Neural cell (in vitro differentiated cells): Measurements from ENCODE around the gene NUF2. TPM values are rescaled to one million over a fixed set of nuclear protein-coding genes. Genes with fewer than 3 reads are reported as not detected.

ENCODE experiments used
- H2AFZ ChIP-seq: fragments of 200-600, 300-800 bp; sonication (generic), shearing (Covaris generic); 2 replicates; pipeline ENCODE4 v1.6.0; 2014; ENCODE audit warnings: low read depth, mild to moderate bottlenecking, antibody characterized with exemption, low read length, moderate library complexity
- H3F3A ChIP-seq: fragments of 200-600 bp; shearing (Covaris generic); 2 replicates; pipeline ENCODE4 v1.6.1; 2016; ENCODE audit warnings: mild to moderate bottlenecking, moderate library complexity, mixed read lengths, antibody characterized with exemption, low read length; ENCODE audit not compliant: insufficient read depth, poor library complexity, severe bottlenecking
- H3K27ac ChIP-seq: fragments of 200-600, 300-800 bp; sonication (generic), shearing (Covaris generic); 2 replicates; pipeline ENCODE4 v1.5.1; 2014; ENCODE audit warnings: mild to moderate bottlenecking, low read length, moderate library complexity
- H3K27me3 ChIP-seq: fragments of 300-800, 200-600 bp; sonication (generic), shearing (Covaris generic); 2 replicates; pipeline ENCODE4 v1.6.0; 2014; ENCODE audit warnings: mild to moderate bottlenecking, low read depth, low read length, moderate library complexity; ENCODE audit not compliant: insufficient read depth
- H3K36me3 ChIP-seq: fragments of 300-800, 200-600 bp; sonication (generic), shearing (Covaris generic); 2 replicates; pipeline ENCODE4 v1.5.1; 2014; ENCODE audit warnings: mild to moderate bottlenecking, antibody characterized with exemption, low read length, moderate library complexity; ENCODE audit not compliant: insufficient read depth
- H3K4me2 ChIP-seq: fragments of 300-800, 200-600 bp; sonication (generic), shearing (Covaris generic); 2 replicates; pipeline ENCODE4 v1.6.0; 2014; ENCODE audit warnings: mild to moderate bottlenecking, low read length
- H3K4me3 ChIP-seq: fragments of 300-800, 200-600 bp; sonication (generic), shearing (Covaris generic); 2 replicates; pipeline ENCODE4 v1.5.1; 2014; ENCODE audit warnings: mild to moderate bottlenecking, low read length, moderate library complexity
- H3K79me2 ChIP-seq: fragments of 200-600 bp; shearing (Covaris generic); replicated peaks from 2 replicates; pipeline ENCODE4 v1.6.0; 2014; ENCODE audit warnings: mild to moderate bottlenecking, low read length, moderate library complexity; ENCODE audit not compliant: insufficient read depth
- H3K9ac ChIP-seq: fragments of 300-800, 200-600 bp; sonication (generic), shearing (Covaris generic); 2 replicates; pipeline ENCODE4 v1.6.1; 2016; ENCODE audit warnings: mild to moderate bottlenecking, low read length, mixed read lengths
- H3K9me2 ChIP-seq: fragments of 200-600 bp; shearing (Covaris generic); 2 replicates; pipeline ENCODE4 v1.6.1; 2016; ENCODE audit warnings: mild to moderate bottlenecking, low read length, mixed read lengths; ENCODE audit not compliant: insufficient read depth
- H3K9me3 ChIP-seq: fragments of 200-600, 300-800 bp; sonication (generic), shearing (Covaris generic); 2 replicates; pipeline ENCODE4 v1.6.1; 2016; ENCODE audit warnings: mild to moderate bottlenecking, mixed run types, low read length, moderate library complexity, mixed read lengths
- H4K20me1 ChIP-seq: fragments of 200-600 bp; shearing (Covaris generic); 2 replicates; pipeline ENCODE4 v1.6.1; 2016; ENCODE audit warnings: mild to moderate bottlenecking, mixed run types; ENCODE audit not compliant: insufficient read depth
- EP300 ChIP-seq: fragments of 450-650 bp; conservative IDR thresholded peaks from 2 replicates; pipeline ENCODE4 v1.6.1; 2014; ENCODE audit warnings: antibody characterized with exemption, mild to moderate bottlenecking, moderate library complexity; ENCODE audit not compliant: poor library complexity, severe bottlenecking
- EZH2 ChIP-seq: fragments of 200-600, 300-800 bp; shearing (Covaris generic), sonication (generic); IDR thresholded peaks from 2 replicates; pipeline ENCODE4 v1.6.1; 2014; ENCODE audit warnings: antibody characterized with exemption, low read length, borderline replicate concordance, mild to moderate bottlenecking; ENCODE audit not compliant: insufficient read depth, poor library complexity, severe bottlenecking
- MXI1 ChIP-seq: fragments of 450-650 bp; conservative IDR thresholded peaks from 2 replicates; pipeline ENCODE4 v1.6.1; 2014; ENCODE audit warnings: antibody characterized with exemption, mild to moderate bottlenecking; ENCODE audit not compliant: poor library complexity, severe bottlenecking
- POLR2AphosphoS5 ChIP-seq: IDR thresholded peaks from 2 replicates; pipeline ENCODE4 v1.6.1; 2012
- RAD21 ChIP-seq: fragments of 450-650 bp; conservative IDR thresholded peaks from 2 replicates; pipeline ENCODE4 v1.6.1; 2014; ENCODE audit warnings: antibody characterized with exemption, mild to moderate bottlenecking, moderate library complexity
- SMC3 ChIP-seq: fragments of 450-650 bp; conservative IDR thresholded peaks from 2 replicates; pipeline ENCODE4 v1.6.1; 2014; ENCODE audit warnings: antibody characterized with exemption, mild to moderate bottlenecking, moderate library complexity; ENCODE audit not compliant: poor library complexity
- TAF1 ChIP-seq: IDR thresholded peaks from 2 replicates; pipeline ENCODE4 v1.6.1; 2012; ENCODE audit warnings: low read depth
- polyA plus RNA-seq: library from polyadenylated mRNA; depleted of rRNA; stranded (reverse); fragments of >200 nt; gene quantifications from 2 replicates; pipeline ENCODE4 v1.2.3, GENCODE V29; 2014
- TF ChIP-seq, protein P1 (sequence below): fragments of 450-650 bp; IDR thresholded peaks from 2 replicates; pipeline ENCODE4 v1.5.1; 2014; ENCODE audit warnings: antibody characterized with exemption, mild to moderate bottlenecking, moderate library complexity; ENCODE audit not compliant: poor library complexity, severe bottlenecking
- TF ChIP-seq, protein P2 (sequence below): IDR thresholded peaks from 2 replicates; pipeline ENCODE4 v1.6.1; 2012; ENCODE audit warnings: borderline replicate concordance

The NUF2 gene
- polyA plus RNA-seq, 1 donor from 2014 or later, result 2.8 TPM

DNA sequence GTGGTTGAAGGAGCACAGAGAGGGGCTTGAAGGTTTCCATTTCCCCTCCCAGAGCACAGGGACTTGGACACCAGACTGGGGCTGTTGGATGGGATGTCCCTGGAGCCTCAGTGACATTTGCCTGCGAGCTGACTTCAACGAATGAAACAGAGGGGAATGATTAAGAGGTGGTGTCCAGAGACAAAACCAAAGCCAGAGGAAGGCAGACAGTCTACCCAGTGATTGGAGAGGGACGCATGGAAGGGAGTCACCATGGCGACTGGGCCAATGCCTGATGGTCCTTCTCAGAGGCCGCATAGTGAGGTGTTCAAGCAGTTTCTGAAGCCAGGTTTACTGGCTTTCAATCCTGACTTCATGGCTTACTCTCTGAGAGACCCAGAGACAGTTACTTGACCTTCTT is 77.2 kb downstream of the NUF2 start:
- Histone ChIP-seq H3F3A (no peaks in the 10 kb centered on the region), H3K9me3 (no peaks in the 10 kb centered on the region), H3K9ac (no peak overlapping the region), H3K4me2 (no peak overlapping the region), H3K4me3 (no peak overlapping the region), H4K20me1 (no peaks in the 10 kb centered on the region), H3K27me3 (no peaks in the 10 kb centered on the region), H3K36me3 (no peaks in the 10 kb centered on the region), H3K27ac (no peak overlapping the region), H3K79me2 (no peaks in the 10 kb centered on the region), H3K9me2 (no peaks in the 10 kb centered on the region), H2AFZ (no peak overlapping the region)
- TF ChIP-seq EP300, result no peak
- no peak for TF ChIP-seq RAD21
- no peak for TF ChIP-seq TAF1
- no peak for TF ChIP-seq EZH2
- TF ChIP-seq, protein P1, sequence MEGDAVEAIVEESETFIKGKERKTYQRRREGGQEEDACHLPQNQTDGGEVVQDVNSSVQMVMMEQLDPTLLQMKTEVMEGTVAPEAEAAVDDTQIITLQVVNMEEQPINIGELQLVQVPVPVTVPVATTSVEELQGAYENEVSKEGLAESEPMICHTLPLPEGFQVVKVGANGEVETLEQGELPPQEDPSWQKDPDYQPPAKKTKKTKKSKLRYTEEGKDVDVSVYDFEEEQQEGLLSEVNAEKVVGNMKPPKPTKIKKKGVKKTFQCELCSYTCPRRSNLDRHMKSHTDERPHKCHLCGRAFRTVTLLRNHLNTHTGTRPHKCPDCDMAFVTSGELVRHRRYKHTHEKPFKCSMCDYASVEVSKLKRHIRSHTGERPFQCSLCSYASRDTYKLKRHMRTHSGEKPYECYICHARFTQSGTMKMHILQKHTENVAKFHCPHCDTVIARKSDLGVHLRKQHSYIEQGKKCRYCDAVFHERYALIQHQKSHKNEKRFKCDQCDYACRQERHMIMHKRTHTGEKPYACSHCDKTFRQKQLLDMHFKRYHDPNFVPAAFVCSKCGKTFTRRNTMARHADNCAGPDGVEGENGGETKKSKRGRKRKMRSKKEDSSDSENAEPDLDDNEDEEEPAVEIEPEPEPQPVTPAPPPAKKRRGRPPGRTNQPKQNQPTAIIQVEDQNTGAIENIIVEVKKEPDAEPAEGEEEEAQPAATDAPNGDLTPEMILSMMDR, result no peak
- TF ChIP-seq, protein P2, sequence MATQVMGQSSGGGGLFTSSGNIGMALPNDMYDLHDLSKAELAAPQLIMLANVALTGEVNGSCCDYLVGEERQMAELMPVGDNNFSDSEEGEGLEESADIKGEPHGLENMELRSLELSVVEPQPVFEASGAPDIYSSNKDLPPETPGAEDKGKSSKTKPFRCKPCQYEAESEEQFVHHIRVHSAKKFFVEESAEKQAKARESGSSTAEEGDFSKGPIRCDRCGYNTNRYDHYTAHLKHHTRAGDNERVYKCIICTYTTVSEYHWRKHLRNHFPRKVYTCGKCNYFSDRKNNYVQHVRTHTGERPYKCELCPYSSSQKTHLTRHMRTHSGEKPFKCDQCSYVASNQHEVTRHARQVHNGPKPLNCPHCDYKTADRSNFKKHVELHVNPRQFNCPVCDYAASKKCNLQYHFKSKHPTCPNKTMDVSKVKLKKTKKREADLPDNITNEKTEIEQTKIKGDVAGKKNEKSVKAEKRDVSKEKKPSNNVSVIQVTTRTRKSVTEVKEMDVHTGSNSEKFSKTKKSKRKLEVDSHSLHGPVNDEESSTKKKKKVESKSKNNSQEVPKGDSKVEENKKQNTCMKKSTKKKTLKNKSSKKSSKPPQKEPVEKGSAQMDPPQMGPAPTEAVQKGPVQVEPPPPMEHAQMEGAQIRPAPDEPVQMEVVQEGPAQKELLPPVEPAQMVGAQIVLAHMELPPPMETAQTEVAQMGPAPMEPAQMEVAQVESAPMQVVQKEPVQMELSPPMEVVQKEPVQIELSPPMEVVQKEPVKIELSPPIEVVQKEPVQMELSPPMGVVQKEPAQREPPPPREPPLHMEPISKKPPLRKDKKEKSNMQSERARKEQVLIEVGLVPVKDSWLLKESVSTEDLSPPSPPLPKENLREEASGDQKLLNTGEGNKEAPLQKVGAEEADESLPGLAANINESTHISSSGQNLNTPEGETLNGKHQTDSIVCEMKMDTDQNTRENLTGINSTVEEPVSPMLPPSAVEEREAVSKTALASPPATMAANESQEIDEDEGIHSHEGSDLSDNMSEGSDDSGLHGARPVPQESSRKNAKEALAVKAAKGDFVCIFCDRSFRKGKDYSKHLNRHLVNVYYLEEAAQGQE, result no peak
- no peak for TF ChIP-seq POLR2AphosphoS5
- no peak for TF ChIP-seq SMC3
- no peak for TF ChIP-seq MXI1

DNA sequence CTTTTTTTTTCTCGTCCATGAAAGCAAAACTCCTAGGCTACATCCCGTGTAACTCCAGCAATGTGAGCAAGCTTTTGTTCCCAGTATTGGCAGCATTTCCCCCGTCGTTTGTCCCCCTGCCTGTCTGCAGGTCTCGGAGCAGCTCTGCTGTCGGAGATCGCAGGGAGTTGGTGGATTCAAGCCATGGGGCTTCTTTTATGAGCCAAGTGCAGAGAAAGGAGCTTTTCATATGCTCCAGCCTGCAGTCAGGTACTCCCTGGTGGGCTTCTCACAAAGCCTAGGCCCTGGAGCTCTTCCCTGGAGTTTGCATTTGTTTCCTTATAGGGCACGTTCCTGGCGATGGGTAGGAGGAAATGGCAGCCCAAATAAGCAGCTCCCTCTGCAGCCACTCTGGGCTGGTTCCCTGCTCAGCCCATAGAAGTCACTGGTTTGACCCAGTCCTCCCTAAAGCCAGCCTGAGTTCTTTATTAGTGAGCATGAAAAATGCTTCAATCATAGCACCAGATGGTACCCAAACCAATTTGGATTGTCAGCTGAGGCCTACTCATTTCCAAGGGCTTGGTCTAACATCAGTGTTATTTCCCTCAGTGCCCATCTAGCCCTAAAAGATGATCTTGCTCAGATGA is 78.3 kb downstream of the NUF2 start:
- no peaks in the 10 kb centered on the region for H3K27me3 ChIP-seq
- no peak overlapping the region for H3K4me2 ChIP-seq
- no peak overlapping the region for H3K9ac ChIP-seq
- no peaks in the 10 kb centered on the region for H3K9me3 ChIP-seq
- H3K4me3 ChIP-seq, result no peak overlapping the region
- no peaks in the 10 kb centered on the region for H3K79me2 ChIP-seq
- no peaks in the 10 kb centered on the region for H3K9me2 ChIP-seq
- TF ChIP-seq POLR2AphosphoS5 (no peak), EZH2 (no peak), EP300 (no peak), RAD21 (no peak), MXI1 (no peak), TAF1 (no peak), SMC3 (no peak)
- TF ChIP-seq, protein P1, result no peak
- TF ChIP-seq, protein P2, result no peak
- H2AFZ ChIP-seq, result no peak overlapping the region
- H3K27ac ChIP-seq, result no peak overlapping the region
- no peaks in the 10 kb centered on the region for H3F3A ChIP-seq
- H3K36me3 ChIP-seq, result no peaks in the 10 kb centered on the region
- H4K20me1 ChIP-seq, result no peaks in the 10 kb centered on the region
